HG03571 (cell line): ENCODE measurements around the gene PRKAR1B.

Source experiments
- ATAC-seq: cut with Tn5 transposase; IDR thresholded peaks from one replicate; pipeline ENCODE4 v1.9.1; 2021; ENCODE audit not compliant: unreplicated experiment

The PRKAR1B gene

DNA sequence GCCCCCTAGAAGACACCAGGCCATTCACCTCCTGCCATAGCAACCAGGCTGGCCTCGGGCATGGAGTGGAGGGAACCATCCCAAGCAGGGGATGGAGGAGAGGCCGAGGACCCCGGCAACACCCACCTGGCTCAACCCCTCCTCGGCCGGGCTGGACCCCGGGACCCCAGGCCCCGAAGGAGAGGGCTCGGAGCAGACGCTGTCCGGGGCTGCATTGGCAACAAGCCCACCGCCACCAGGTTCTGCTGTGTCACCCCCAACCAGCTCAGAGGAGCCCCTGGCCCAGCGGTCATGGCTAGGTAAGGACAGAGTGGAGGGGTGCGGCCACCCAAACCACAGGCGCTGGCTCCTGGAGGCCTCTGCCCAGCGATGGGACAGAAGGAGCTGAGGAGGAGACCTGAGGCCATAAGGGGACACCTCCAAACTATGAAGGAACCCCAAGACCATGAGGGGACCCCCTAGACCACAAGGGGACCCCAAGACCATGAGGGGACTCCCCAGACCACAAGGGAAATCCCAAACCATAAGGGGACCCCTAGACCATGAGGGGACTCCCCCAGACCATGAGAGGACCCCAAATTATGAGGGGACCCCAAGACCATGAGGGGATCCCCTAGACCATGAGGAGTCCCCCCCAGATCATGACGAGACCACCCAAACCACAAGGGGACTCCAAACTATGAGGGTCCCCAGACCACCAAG, 132.7 kb downstream of the PRKAR1B start:
- no peak for ATAC-seq

DNA sequence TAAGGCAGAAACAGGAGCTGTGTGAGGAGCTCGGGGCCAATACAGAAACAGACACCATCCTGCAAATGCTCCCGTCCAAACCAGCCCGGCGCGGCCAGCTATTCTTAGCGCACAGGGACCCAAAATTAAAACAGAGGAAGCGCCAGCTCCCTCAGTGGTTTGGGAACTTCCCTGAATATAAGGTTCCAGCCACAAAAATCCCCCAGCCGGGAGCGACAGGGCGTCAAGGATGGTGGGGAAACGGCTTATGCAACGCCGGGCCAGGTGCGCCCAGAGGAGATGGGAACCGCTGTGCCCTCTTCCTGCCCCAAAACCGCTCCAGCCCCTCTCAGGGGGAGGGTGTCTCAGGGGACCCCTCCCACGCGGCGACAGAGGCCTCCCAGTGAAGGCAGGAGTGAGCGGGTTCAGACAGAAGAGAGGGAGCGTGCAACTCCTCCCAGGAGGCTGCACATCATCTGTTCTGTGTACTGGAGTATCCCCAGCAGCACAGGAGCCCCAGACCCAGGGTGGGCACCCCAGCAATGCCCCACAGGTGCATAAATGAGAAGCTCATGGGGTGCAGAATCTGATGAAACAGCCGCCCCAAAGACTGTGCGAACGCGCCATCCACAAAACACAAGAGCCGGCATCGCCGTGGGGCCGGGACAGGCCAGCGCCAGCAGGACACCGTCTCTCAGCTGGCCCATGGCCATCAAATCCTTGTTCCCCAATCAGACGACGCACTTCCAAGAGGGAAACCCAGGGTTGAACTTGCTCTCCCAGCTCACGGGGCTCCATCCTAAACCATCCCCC, 133.6 kb downstream of the PRKAR1B start:
- ATAC-seq = no peak

DNA sequence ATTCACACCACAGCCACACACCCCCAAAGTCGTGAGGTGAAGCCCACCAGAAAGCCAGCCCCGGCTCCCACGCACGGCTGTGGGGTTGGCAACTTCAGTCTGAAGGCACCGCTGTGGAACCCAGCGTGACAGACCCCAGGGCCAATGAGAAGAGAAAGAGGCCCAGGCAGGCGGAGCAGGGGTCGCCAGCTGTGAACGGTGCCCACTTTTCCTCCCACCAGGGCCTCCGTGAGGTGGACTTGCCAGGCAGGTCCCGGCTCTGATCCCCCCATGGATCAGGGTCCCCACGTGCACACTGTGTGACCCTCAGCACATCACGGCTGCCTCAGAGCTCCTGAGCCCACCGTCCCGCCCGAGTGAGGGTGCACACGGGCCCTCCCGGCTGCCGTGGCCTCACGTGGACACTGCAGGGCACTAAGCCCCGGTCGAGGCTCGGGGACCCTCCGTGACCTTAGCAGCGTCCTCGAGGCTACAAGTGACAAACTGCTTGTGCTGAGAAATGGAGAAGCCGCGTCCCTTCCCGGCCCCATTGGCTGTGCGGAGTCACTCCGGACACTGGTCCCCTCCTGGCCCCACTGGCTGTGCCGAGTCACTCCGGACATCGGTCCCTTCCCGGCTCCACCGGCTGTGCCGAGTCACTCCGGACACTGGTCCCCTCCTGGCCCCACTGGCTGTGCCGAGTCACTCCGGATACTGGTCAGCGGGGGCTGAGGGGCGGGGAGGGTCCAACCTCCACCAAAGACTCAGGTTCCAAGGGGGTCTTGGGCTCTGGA, 135.0 kb downstream of the PRKAR1B start:
- ATAC-seq = no peak

DNA sequence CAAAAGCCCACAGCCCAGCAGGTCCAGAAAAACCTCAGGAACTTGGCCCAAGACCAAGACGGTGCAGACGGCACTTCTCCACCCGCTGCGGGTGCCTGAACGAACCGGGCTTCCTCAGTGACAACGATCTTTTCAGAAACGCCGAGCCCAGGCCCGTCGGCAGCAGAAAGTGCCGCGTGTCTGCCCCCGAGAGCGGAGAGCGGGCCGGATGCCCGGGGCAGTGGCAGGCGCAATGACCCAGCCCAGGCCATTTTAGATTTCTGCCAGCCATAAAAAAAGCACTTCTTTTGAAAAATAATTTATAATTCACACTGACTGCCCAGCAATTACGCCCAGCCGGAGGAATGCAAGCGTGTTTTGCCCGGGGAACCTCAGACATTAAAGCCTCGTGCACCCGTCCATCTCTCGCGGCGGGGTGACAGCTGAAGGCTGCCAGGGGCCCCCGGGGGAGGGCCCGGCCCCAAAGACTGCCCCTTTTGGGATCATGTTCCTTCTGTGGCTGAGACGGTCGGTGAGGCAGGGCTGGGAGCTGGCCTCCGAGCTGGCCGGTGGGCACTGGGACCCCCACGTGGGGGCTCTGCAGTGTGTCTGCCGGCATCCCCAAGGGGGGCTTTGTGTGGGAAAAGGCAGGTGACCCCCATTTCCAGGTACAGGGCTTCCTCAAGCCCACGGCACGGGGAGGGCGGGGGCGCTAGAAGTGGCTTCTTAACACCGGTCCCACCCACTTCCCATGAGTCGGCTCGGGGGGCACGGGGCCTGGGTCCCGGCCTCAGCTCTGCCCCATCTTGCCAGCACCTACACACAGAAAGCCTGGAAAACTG, 136.1 kb downstream of the PRKAR1B start:
- ATAC-seq = no peak

DNA sequence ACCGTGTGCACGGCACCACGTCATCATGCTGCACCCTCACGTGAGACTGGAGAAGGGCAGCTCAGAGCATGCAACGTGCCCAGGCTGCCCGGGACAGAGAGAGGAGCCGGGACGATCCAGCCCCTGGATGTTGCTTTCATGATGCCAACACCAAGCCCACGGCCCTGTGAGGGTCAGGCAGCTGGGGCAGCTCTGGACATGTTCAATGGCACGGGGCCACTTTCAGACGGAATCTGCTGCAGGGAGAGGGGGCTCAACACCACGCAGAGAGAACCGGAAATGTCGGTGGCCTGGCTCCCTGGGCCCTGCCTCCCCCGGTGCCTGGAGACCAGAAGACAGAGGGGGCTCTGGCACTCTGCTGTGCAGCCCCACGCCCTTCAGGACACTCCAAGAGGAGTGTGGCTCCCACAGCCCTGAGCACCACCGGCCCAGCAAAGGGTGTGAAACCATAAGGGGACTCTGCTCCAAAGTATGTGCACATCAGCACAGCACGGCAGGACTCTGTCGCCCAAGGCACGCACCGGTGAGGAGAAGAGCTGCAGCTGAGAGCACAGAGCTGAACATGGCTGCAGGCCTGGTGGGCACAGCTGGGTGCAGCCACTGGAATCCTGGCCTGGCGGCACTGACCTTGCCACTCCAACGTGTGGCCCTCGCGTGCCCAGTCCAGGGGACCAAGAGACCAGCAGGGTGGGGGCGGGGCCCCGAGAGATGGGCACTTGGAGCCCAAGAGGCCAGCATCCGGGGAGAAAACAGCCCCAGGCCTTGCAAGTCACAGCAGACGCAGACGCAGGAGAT, 137.1 kb downstream of the PRKAR1B start:
- no peak for ATAC-seq

DNA sequence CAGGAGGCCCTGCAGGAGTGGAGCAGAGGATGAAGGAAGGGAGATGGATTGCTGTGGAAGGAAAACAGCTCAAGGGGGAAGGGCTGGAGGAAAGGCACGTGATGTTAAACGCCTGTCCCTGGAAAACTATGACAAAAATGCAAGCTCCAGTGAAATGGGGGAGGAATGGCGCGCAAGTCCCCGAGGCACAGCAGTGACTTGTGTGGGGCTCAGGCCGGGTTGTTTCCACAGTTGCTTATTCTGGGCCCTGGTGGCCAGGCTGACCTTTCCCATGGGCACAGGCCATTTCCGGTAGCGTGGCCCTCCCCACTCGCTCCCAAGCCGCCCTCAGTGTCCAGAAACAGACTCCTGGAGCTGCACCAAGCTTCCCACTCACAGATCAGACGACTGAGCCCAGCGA, 139.3 kb downstream of the PRKAR1B start:
- no peak for ATAC-seq

DNA sequence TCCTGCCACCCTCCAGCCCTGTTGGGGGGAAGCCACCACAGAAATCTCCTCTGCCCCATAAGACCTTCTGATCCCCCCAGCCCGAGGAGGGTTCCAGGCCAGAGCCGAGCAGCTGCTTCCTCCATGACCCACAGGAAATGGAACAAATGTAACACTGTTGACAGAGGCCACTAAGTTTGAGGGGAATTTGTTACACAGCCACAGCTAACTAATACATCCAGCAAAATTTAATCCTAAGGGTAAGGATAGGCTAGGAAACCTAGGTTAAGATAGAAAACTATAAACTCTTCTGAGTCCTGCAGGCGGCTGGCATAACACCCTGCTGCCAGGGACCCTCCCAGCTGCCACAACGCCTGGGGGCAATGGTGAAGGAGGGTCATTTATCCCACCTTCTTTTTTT, 140.6 kb downstream of the PRKAR1B start:
- ATAC-seq = no peak

DNA sequence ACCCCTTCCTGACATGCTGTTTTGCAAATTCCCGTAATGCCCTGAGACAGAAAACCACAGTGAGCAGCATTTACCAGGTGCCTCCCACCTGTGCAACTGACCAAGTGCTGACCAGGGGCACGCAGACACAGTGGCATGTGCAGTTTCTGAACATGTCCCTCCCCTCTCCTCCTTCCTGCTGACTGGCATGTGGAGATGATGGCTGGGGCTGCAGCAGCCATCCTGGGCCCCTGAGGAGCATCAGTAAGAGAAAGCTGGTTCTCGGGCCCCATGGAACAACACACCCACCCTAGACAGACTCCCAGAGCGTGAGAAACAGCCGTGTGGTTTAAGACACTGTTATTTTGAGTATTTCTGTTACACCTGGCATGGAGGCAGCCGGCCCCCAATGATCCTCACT, 141.2 kb downstream of the PRKAR1B start:
- ATAC-seq = no peak

DNA sequence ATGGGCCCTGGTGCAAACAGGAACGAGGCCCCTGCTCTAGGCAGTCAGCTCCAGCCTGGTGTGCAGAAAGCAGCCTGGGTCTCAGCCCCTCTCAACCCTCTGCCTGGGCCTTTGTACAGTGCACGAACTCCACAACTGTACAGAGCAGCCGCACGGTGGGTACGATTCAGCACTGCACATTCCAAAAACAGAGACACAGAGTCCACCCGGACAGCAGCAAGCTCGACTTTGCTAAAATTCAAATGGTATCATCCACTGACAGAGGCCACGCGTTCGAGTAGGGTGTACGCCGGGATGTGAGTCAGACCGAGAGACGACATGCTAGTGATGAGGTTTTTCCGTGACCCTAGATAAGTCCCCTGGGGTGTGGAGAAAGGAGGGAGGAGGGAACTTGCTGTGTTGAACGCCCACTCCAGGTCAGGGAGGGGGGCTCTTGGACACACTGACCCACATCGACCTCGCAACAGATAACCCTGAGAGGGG, 141.8 kb downstream of the PRKAR1B start:
- ATAC-seq = no peak

DNA sequence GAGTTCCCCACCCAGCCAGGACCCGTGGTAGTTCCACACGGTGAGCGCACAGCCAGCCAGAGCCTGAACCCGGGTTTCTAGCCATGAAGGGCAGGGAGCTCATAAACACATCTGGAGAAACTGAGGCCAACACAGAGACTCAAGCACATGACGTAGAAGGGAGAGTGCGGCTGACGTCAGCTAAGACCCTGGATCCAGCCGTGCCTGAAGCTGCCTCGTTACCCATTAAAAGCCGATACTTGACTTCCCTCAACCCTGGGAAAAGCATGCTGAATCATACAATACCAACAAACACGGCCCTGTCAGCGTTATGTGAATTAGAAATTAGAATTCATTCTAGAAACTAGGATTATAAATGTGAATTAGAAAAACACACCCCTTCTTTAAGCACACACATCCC, 142.3 kb downstream of the PRKAR1B start:
- no peak for ATAC-seq

DNA sequence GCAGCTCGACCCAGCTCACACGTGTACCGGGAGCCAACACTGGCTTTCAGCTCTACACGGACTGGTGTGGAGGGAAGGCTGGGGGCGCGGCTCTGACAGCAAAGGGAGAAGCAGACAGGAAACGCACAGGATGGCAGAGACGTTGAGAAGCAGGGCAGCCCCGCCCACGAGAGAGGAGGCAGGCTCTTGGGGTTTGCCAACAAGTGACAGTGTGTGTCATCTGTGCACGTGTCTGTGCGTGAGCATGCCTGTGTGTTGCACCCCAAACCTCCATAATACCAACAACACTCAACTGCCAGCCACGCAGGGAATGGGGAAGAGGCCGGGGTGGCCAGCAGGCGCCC, 143.0 kb downstream of the PRKAR1B start:
- ATAC-seq = no peak

DNA sequence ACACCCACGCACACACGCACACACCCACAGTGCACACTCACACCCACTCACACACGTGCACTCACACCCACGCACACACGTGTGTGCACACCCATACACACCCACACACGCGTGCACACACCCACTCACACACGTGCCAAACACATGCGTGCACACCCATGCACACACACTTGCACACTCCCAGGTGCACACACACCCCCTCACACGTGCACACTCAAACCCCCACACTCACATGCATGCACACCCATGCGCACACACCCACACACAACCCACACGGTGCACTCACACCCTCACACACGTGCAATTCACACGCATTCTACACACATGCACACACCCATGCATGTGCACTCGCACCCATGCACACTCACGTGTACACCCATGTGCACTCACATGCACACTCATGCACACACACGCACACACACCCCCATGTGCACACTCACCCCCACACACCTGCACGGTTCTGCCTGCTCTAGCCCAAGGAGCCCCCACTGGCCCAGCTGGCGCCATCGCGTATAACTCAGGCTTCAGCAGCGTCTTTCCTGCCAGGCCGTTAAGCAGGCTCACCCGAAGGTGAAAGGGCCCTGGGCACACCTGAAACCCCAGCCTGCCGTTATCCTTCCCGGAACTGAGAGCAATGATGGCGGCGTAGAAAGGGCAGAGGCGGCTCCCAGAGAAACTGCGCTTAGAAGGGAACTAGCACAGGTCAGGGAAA, 143.5 kb downstream of the PRKAR1B start:
- ATAC-seq = no peak

DNA sequence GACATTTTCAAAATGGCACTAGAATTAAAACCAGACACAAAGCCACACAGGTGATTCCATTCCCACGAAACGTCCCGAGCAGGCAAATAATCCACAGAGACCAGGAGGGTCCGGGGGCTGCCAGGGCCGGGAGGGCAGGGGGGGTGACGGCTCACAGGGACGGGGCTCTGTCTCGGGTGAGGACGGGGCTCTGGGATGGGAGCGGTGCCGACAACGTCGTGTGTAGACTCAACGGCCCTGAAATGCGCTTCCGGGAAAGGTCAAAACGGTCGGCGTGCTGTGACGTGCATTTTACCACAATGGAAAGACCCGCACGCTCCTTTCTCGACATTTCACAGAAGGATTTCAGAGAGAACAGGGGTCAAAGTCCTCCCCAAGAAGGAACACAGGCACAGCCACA, 144.2 kb downstream of the PRKAR1B start:
- no peak for ATAC-seq

DNA sequence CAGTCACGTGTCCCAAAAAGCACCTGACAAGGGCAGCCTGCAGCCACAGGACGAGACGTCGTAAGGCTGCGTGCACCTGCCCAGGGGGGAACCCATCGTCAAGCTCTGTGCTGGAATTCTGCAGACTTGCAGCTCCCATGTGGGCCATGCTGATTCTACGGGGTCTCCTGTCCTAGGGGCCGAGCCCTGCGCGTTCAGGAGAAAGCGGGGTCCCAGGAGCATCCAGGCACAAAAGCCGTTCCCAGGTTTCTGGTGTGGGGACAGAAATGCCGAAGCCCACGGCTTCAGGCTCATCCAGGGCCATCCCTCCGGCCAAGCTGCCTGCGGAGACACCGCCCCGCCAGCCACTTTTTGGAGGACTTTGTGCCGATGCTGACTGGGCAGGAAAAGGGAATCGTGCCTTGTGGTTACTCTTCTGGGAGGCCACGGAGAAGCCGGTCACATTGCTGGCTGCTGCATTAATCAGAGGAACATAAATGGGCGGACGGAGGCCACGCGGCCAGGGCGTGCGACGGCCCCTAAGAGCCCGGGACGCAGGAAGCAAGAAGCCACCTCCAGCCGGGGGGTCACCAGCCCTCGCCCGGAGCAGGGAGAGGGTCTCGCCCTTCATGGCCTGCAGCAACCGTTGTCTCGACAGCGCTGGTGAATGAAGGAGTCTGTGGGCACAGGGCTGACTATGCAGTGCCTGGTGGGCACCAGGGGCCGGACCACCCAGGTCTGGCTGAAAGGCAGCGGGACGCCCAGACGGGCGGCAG, 144.8 kb downstream of the PRKAR1B start:
- ATAC-seq = no peak

DNA sequence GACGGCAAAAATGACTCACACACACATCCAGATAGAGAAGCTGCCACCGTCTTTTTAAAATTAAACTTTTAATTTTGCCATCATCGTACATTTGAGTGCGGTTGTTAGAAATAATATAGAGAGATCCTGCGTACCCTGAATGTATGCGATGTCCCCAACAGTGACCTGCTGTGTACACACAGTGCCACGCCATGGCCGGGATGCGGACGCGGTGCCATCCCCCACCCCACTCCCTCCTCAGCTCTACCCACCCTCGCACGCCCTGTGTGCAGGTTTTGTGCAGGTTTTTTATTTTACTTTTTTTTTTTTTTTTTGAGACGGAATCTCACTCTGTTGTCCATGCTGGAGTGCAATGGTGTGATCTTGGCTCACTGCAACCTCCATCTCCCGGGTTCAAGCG, 148.7 kb downstream of the PRKAR1B start:
- no peak for ATAC-seq

DNA sequence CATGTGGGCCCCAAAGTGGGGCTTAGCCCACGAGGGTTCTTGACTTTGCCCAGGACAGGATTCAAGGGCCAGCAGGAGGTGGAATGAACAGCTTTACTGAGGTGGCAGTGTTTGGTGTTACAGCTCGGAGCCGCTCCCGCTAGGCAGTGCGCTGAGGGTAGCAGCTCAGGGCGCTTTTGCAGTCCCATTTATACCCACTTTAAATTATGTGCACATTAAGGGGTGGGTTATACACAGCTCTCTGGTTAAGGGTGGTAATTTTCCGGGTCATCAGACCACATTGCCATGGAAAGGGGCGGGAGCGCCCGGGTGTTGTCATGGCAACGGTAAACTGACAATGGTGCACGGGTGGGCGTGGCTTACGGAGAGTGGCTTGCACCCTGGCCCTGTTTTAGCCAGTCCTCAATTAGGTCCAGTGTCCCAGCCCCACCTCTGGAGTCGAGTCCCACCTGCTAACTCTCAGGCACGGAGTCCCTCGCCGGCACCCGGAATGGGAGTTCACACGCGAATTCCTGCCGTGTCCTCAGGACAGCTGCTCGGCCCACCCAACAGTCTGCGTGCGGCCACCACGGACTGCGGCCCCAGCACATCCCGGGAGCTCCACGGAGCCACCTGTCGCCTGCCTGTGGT, 149.2 kb downstream of the PRKAR1B start:
- ATAC-seq = no peak

DNA sequence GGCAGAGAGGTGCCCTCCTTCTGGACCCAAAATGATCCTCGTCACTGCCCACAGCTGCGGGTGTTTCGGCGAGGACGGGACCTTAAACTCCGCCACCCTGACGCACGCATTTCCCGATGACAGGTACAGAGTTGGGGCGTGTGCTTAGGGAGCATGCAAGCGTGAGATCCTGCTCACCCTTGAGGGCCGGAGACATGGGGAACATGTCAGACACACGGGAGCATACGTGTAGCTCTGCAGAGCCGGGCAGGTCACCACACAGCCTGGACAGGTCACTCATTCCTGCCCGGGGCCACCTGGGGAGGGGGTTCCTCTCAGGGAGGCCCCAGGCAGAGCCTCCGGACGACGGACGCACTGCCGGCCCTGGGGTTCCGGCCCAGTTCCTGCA, 149.8 kb downstream of the PRKAR1B start:
- no peak for ATAC-seq

DNA sequence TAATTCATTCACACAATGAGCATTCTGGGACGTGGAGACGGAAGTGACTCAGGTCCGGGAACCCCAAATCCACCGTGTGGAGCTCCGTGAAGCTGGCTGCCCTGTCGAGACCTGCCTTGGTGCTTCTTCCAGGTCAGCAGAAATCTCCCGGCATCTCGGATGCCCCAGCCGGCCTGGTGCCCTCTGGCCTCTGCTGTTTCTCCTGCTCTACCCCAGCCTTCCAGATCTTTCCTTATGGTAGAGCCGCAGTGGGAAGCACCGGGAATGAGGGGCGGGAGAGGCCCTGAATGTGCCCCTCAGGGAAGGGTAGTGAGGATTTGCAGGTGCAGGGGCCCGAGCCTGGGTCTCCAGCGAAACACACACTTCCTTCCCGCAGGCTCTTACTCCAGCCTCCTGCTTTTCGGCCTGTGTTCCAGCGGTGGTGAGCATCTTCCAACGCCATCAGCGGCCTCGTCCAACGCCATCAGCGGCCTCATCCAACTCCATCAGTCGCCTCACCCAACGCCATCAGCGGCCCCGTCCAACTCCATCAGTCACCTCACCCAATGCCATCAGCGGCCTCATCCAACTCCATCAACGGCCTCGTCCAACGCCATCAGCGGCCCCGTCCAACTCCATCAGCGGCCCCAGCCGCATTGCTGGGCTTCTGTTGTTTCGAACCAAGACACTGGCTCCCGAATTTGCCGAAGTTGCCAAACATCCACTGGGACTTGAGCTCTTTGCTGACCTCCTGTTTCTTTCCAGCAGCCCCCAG, 150.4 kb downstream of the PRKAR1B start:
- ATAC-seq = no peak
